ENCODE data around the gene THADA.
"Not testable (repeated sequence)": the region's sequence is repeated elsewhere in the genome, so short reads cannot be mapped to it uniquely, and the experiment has no call there.

Gene THADA

GRCh38 chr2:43605079-43605655 lies 9.3 kb upstream of the THADA start:
- DNase-seq (ENCODE audit: low spot score), result peak; percentile 49

- no peak for DNase-seq (ENCODE audit: low spot score)
Measured at GRCh38 chr2:43604674-43605073, 8.8 kb upstream of the THADA start.

GRCh38 chr2:43600596-43600995 lies 4.8 kb upstream of the THADA start:
- DNase-seq (ENCODE audit: low spot score), result not testable (repeated sequence)

- DNase-seq (ENCODE audit: low spot score), result no peak
Measured at GRCh38 chr2:43594875-43595274, 963 bp downstream of the THADA start.

GRCh38 chr2:43593254-43593653 lies 2.6 kb downstream of the THADA start:
- DNase-seq (ENCODE audit: low spot score), result no peak

GRCh38 chr2:43592443-43592842 lies 3.4 kb downstream of the THADA start:
- no peak for DNase-seq (ENCODE audit: low spot score)

GRCh38 chr2:43585708-43586107 lies 10.1 kb downstream of the THADA start:
- no peak for DNase-seq (ENCODE audit: low spot score)

- no peak for DNase-seq (ENCODE audit: low spot score)
Measured at GRCh38 chr2:43579275-43579981, 16.4 kb downstream of the THADA start.

GRCh38 chr2:43576981-43577892 lies 18.6 kb downstream of the THADA start:
- DNase-seq (ENCODE audit: low spot score), result no peak

GRCh38 chr2:43572244-43572643 lies 23.6 kb downstream of the THADA start:
- DNase-seq (ENCODE audit: low spot score), result no peak

GRCh38 chr2:43569921-43570320 lies 25.9 kb downstream of the THADA start:
- DNase-seq (ENCODE audit: low spot score), result peak; percentile 82

- DNase-seq (ENCODE audit: low spot score), result peak; percentile 62
Measured at GRCh38 chr2:43568228-43568627, 27.6 kb downstream of the THADA start.

GRCh38 chr2:43566461-43566729 lies 29.4 kb downstream of the THADA start:
- no peak for DNase-seq (ENCODE audit: low spot score)

GRCh38 chr2:43563679-43564078 lies 32.2 kb downstream of the THADA start:
- no peak for DNase-seq (ENCODE audit: low spot score)

GRCh38 chr2:43560231-43560547 lies 35.6 kb downstream of the THADA start:
- no peak for DNase-seq (ENCODE audit: low spot score)

- peak; percentile 82 for DNase-seq (ENCODE audit: low spot score)
Measured at GRCh38 chr2:43559391-43560230, 36.2 kb downstream of the THADA start.

GRCh38 chr2:43557196-43557595 lies 38.6 kb downstream of the THADA start:
- no peak for DNase-seq (ENCODE audit: low spot score)

- no peak for DNase-seq (ENCODE audit: low spot score)
Measured at GRCh38 chr2:43556256-43556655, 39.6 kb downstream of the THADA start.

GRCh38 chr2:43553341-43553855 lies 42.4 kb downstream of the THADA start:
- DNase-seq (ENCODE audit: low spot score), result no peak

GRCh38 chr2:43551990-43552389 lies 43.8 kb downstream of the THADA start:
- no peak for DNase-seq (ENCODE audit: low spot score)

GRCh38 chr2:43548381-43548780 lies 47.5 kb downstream of the THADA start:
- DNase-seq (ENCODE audit: low spot score), result not testable (repeated sequence)

GRCh38 chr2:43542285-43542933 lies 53.4 kb downstream of the THADA start:
- peak; percentile 51 for DNase-seq (ENCODE audit: low spot score)

Data from activated CD4-positive, alpha-beta T cell treated with anti-CD3 and anti-CD28 coated beads, Interleukin-2, Interleukin-4, amounts not matched to agents 100 ng/mL and 50 ng/mL, durations not matched to agents 16 hours and 8 hours (primary cell).